NCI-H1436 treated with DMSO at 0.1 percent for 48 hours (cell line): Measurements from ENCODE around the gene TNFRSF1A.

ENCODE experiments used
- DNase-seq: peaks from one replicate; lab custom pipeline; 2025; lab: John Stamatoyannopoulos, UW

The TNFRSF1A gene

DNA sequence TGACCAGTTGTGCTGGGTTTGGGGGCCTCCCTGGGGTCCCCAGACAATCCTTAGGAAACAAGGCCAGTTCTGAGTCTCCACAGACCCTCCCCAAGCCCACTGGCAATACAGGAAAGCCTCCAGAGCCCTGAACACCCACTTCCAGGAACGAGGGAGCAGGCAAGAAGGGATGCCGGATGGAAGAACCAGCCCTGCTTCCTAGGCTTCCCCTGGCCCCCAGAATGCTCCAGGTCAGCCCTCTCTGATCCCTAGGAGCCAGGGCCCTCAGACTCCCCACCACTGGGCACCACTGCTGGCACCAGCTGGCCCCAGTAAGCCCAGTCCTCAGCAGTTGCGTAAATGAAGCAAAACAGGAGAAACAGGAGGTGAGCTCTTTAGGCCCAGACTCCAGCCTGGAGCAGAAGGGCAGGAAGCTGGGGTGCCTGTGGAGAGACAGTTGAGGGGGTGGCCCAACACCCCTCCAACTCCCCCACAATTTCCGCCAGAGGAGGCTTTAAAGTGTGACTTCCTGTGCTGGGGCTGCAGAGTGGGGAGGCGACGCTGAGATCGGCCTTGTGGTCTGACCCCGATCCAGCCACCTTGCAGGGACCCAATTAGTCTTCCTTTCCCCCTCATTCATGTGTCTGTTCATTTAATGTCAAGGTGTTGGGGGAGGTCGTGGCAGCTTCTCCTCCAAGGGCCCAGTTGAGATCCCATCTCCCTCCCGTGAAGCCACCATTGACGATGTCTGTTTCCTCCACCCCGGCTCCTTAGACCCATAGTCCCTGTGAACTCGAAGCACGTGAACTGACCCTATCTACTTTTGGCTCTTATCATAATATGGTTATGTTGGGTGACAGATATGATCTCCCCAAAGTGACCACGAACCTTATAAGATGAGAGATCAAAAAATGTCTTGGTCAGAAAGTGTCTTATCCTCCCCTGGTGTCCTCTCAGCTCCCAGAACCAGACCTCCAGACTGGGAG, 4.7 kb downstream of the TNFRSF1A start:
- no peak for DNase-seq

DNA sequence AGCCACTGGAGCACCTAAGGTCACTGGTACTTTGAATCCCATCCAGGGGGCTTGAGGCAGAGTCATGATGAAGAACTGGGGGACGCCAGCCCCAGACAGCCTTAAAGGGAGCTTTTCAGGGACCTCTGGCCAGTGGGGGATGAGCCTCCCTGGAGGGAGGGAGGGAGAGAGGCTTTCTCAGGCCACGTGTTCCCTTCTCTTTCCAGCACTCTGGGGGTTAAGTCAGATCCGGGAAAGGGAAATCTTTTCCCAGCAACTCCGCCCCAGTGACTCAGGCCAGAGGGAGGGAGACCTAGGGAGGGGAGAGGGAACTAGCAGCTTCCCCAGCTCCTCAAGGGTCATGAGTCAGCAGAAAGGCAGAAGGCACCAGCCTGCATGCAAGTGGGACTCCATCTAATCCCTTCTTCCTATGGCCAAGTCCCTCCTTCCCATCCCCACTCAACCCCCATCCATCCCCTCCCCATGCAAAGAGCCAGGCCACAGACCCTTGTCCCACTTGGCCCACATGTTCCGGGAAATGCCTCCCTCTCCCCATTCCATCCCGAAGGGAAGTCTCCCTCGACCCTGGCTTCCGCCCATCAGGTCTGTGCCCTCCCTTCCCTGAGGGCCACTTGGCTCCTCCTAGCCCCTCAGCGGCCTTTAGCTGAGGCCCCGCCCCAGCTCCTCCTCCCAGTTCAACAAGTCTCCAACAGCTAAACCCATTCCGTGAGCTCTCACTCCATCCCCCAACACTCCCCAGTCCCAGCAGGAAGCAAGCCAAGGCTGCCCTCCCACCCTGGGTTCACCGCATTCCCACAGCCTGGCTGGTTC, 5.6 kb downstream of the TNFRSF1A start:
- DNase-seq: no peak

DNA sequence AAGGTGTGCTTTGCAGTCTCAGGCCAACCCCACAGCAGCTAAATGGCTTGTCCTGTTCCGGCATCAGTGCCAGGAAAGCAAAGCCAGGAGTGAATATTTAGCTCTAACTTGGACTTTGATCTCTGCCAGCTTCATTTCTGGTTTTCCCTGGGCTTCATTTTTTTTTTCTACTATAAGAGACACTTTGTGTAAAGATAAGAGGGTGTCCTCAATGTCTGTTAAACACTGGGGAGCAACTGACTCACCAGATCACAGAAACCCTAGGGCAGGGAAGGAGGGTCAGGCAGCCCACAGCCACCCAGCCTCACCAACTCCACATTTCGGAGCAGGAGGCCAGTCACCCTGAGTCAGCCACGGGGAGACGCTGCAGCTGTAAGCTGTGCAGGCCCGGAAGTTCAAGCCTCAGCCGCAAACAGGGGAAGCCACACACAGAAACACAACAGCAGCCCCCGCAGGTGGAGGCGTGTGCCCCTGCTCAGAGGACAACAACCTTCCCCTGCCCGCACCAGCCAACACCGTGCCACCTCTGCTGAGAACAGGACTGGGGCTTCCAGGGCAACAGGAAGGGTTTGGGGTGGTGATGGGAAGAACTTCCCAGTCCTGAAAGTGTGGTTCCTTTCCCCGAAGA, 6.3 kb downstream of the TNFRSF1A start:
- no peak for DNase-seq

DNA sequence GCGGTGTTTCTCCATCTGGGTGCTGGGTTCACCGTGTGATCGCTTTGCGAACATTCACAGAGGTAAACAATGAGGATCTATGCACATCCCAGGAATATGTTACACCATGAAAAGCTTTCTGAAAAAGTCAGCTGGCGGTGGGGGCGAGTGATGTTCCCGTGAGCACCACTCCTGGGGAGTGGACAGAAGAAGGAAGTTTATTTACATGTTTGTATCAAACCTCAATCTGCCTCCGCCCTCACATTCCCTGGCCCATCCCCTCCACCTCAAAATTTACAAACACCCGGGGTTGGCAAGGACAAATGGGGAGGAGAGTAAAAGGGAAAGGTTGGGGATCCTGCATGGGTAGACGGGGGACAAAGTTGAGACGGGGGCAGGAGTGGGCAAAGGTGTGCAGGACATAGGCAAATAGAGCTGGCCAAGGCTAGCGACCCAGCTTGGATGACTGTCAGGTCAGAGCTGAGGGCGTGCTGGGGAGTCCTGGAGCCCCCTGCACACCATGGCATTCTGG, 6.9 kb downstream of the TNFRSF1A start:
- no peak for DNase-seq

DNA sequence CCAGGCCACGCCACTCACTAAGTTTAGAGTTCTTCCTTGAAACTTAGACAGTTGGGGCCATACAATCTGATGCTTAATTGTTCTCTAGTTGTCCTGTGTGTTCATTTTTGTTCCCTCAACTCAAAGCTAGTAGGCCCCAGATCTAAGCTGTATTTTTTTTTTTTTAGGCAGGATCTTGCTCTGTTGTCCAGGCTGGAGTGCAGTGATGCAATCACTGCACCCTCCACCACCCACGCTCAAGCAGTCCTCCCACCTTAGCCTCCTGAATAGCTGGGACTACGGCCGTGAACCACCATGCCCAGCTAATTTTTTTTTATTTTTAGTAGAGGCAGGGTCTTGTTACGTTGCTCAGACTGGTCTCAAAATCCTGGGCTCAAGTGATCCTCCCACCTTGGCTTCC, 7.5 kb downstream of the TNFRSF1A start:
- no peak for DNase-seq

DNA sequence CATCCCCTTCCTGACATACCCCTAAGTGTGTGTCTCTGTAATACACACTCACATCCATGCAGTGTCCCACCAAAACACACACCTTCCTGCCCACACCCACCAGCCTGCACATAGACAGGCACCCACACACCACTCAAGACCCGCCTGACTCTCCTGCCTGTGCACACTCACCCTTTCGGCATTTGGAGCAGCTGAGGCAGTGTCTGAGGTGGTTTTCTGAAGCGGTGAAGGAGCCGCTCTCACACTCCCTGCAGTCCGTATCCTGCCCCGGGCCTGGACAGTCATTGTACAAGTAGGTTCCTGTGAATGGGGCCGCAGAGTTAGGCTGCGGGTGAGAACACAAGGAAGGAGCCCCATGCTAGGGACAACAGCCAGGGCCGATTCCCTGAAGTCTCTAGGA, 8.3 kb downstream of the TNFRSF1A start:
- no peak for DNase-seq

DNA sequence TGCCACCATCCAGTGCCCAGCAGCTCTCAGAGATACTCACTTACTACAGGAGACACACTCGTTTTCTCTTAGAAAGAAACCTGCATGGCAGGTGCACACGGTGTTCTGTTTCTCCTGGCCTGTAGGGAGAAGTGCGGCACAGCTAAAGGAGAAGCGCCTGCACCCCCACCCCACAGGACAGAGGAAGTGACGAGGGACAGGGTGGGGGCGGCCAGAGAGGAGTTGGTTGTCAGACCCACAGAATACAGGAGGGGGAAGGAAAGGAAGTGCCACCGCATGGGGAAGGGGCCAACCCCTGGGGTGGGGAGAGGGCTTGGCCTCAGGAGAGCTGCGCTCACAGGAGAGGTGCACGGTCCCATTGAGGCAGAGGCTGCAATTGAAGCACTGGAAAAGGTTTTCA, 8.8 kb downstream of the TNFRSF1A start:
- no peak for DNase-seq

DNA sequence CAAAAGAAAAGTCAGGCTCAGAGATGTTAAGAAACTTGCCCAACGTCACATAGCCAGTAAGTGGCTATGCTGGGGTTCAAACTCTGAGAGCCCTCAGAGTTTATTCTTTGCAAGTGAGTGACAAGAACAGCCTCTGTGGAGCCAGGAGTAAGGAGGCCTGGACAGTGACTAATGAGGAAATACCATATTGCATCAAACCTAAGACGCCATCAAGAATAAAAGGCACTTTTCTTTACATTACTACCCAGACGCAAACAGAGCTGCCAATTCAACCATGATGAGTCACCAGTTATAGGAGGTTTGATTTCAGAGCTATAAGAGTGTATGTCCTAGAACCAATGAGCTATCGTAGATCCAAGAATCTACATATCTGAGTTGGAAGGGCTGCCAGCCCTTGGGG, 9.4 kb downstream of the TNFRSF1A start:
- DNase-seq: no peak

DNA sequence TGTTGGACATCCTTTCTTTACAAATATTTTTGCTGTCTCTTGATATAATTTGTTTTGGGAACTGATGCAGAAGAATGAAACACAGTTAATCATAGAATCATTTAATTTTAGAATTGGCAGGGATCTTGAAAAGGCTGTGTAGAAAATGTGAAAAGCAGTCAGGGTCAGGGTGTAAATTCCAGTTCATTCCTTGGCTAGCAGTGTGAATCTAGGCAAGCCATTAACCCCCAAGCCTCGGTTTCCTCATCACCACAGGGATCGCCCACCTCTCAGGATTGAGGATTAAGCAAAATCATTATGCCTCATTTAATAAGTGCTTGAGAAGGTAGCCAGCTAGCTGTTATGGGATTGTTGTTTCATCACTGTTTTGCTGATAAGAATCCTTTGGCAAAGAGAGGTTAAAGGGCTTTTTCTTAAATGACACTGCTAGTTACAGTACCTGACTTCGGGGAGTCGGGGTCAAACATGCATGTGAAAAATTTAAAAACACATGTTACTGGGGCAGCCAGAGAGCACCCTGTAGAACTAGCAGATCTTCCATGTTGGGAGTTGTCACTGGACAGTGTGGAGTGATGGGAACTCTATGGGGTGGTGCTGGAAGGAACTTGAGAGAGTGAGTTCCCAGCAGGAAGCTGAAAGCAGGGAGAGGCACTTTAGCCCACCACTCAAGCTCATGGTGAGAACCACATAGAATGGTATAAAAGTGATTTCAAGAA, 10.7 kb downstream of the TNFRSF1A start:
- DNase-seq: no peak

DNA sequence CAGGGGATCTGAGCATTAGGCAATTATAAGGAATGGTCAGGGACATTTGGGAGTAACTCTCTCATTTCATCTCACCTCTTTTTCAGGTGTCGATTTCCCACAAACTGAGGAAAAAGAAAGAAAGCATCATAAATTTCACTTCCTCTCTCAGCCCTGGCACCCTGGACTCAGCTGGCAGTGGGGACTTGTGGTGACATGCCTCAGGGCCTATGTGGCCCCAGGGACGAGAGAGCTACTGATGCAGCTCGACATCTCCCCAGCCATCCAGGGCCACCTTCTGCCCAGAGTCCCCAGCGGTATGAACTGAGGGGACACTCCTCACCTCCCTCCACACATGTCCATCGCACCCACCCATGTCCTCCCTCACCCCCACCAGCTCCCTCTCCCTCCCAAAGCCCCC, 11.7 kb downstream of the TNFRSF1A start:
- no peak for DNase-seq

DNA sequence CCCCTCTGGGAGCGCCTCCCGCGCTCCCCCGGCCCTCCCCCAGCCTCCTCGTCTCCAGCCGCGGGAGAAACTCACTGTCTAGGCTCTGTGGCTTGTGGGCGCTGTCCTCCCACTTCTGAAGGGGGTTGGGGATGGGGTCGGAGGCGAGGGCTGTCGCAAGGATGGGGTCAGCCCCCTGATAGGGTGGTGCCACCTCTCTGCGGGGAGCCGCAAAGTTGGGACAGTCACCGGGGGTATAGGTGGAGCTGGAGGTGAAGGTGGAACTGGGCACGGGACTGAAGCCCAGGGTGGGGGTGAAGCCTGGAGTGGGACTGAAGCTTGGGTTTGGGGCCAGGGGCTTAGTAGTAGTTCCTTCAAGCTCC, 12.2 kb downstream of the TNFRSF1A start:
- no peak for DNase-seq

DNA sequence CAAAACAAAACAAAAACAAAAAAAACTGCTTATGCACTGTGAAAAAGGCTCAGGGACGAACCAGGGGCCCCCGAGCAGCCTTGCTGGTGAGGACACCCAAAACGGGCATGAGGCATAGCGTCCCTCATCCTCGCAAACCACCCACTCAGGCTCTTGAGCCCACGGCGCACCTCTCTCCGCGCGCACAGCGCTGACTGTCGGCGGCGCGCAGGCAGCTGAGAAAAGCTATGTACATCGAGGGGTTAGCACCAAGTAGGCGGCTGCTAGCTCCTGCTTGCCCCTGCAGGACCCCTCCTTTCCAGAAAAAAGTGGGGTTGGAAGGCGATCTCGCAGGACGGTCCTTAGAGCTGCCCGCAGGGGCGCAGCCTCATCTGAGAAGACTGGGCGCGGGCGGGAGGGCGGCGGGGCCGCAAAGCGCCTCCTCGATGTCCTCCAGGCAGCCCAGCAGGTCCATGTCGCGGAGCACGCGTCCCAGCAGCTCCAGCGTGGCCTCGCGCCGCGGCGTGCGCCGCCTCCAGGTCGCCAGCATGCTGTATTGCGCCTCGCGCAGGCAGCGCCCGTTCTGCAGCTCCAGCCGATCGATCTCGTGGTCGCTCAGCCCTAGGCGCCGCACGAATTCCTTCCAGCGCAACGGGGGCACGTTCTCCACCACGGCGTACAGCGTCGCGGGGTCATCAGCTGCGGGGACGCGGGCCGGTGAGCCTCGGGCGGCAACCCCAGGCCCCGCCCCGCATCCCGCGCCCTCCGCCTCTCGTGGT, 12.8 kb downstream of the TNFRSF1A start:
- no peak for DNase-seq

DNA sequence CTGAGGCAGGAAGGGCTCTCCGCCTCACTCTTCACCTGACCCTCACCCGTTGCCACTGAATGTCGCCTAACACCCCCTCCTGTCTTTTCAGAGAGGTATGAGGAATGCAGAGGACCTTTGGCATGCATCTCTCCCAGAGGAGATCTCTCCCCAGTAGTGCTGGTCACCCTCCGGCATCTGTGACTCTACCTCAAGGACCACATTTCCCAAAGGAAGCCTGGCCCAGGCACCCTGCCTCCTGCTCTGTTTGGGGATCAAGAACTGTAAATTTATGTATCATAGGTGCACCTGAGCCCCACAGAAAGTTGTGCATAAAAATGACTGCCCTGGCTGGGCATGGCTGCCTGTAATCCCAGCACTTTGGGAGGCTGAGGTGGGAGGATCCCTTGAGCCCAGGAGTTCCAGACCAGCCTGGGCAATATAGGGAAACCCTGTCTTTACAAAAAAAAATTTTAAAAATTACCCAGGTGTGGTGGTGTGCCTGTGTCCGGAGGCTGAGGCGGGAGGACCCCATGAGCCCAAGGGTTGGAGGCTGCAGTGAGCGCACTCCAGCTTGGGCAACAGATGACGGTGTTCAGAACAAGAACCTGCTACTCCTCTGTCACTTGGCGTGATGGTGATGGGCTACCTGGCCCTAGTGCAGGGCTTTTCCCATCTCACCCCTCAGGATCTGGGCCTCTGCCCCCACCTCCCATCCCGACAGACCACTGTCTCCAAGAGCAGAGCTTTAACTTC, 13.7 kb downstream of the TNFRSF1A start:
- DNase-seq: no peak

DNA sequence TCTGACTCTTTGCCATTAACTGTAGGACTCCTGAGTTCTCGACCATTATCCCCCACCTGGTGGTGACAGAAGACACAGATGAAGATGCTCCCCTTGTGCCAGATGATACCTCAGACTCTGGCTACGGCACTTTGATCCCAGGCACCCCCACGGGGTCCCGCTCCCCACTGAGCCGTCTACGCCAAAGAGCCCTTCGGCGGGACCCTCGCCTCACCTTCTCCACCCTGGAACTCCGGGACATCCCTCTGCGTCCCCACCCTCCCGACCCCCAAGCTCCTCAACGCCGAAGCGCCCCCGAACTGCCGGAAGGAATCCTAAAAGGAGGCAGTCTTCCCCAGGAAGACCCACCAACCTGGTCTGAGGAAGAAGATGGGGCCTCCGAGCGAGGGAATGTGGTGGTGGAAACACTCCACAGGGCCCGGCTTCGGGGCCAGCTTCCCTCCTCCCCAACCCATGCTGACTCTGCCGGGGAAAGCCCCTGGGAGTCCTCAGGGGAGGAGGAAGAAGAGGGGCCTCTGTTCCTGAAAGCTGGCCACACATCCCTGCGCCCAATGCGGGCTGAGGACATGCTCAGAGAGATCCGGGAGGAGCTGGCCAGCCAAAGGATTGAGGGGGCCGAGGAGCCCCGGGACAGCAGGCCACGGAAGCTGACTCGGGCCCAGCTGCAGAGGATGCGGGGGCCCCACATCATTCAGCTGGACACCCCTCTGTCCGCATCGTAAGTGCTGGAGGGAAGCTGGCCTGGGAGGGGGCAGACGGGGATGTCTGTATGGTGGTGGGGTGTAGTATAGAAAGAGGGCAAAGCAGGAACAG, 14.4 kb downstream of the TNFRSF1A start:
- DNase-seq: no peak

DNA sequence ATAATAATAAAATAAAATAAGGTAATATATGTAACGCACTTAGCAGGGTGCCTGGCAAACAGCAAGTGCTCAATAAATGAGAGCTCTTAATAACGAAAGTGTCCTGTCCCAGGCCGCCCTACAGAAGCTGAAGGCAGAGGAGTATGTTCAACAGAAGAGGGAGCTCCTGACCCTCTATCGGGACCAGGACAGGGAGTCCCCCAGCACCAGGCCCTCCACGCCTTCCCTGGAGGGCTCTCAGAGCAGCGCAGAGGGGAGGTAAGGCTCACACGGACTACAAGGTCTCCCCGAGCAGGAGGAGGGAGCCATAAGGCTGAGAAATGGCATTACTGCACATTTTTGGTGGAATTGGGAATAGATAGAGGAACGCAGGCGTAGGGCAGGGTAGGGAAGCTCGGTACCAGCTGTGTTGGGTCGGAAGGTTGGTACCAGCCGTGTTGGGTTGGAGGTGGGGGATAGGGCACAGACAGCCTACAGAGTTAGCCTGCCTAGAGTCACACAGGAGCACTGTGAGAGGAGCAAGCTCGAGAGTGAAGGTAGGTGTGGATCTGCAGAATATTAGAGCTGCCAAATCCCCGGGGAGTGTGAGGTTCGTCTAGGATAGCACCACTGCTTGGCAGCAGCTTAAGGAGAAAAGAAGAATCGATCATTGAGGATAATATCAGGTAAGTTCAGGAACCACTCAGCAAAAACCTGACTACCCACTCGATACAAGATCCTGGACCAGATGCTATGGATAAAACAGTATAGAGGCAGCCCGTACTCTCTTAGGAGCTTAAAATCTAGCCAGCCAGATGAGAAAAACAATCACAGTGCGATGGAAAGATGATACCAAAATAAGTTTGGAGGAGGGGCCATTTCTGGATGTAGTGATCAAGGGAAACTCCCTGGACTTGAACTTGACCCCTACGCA, 15.3 kb downstream of the TNFRSF1A start:
- DNase-seq: no peak

DNA sequence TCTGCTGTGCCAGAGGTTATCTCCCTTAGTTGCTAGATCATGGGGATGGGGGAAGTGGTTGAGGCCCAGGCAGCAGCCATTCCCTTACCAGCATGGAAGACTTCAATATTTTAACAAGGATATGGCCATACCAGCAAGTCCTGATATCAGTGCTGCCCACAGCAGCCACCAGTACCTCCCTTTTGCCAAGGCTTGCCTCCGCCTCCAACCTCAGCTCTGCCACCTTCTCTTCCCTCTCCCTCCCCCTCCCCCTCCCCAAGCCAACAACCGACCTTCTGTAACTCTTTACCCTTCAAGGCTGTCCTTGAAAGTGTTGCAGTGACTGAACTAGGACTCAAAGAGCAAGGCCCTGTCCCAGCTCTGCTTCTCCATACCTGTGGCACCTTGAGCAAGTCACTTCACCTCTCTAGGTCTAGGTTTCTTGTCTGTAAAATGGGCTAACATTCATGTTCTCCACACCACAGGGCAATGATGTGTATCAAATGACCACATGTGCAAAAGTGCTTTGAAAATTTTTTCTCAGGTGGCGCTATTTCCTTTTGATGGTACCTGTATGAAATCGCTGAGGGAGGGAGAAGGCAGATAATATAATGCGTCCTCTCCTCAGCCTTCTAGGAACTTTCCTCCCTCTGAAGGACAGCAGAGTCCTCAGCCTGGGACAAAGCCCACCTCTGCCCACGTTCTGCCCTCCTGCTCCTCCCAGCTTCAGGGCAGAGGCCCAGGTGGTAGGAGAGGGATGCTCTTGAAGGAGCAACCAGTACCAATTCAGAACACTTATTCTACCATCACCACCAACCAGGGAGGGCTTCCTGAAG, 16.7 kb downstream of the TNFRSF1A start:
- no peak for DNase-seq

DNA sequence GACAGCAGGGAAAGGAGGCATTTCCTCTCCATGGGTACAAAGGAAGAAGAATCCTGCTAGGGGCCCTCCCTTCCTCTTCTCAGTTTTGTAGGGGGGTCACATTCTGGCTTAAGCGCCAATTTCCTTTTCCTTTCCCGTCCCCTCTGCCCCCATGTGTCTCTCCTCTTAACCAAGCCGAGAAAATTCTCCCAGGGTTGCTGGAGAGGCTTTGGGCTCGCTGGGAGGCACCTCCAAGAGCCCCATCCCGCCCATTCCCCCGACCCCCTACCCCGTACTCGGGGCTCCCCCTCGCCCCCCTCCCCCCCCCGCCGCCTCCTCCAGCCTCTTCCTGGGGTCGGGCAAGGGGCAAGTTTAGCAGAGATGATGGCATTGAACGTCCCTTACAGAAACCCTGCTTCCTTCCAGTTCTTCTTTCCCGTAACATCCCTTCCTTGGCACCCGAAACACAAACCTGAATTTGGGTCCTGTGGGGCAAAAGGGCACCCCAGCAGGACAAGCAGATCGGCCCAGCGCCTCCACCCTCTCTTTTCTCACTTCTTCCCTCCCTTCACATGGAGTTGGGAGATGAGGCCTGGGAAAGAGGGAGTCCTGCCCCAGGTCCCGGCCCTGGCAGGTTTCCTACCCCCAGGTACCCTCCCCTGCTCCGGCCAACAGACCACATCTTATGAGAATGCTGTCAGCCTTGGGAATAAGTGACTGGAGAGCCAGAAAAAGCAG, 17.7 kb downstream of the TNFRSF1A start:
- no peak for DNase-seq
